ENCODE measurements around the gene PRDX1. TPM values are rescaled to one million over a fixed set of nuclear protein-coding genes. Genes with fewer than 3 reads are reported as not detected.
A peak's percentile ranks its signal among the peaks of the same experiment; 100 is the strongest.

Gene PRDX1
- total and polyA plus RNA-seq, 2 experiments from 2014 or later, result 1,070 to 2,149 TPM

GRCh38 chr1:45551684-45552083, 30.0 kb upstream of the PRDX1 start:
- Mint-ChIP-seq H3K36me3 (ENCODE audit: low read depth) (peaks cover 42% of the 10 kb centered on the region), H3K4me1 (peaks cover 12% of the 10 kb centered on the region), H3K27ac (no peak overlapping the region), H3K4me3 (peak overlapping the region; percentile 94), H3K9me3 (no peaks in the 10 kb centered on the region), H3K27me3 (ENCODE audit: insufficient read depth, low read depth, poor library complexity) (peaks cover 6% of the 10 kb centered on the region)
- DNase-seq (ENCODE audit: low spot score) (no peak), ATAC-seq (no peak)
- Histone ChIP-seq H3K36me3 (ENCODE audit: insufficient read depth) (peaks cover 41% of the 10 kb centered on the region), H3F3A (replicated peaks; ENCODE audit: low read depth) (peaks cover 10% of the 10 kb centered on the region), H3K4me3 (peak overlapping the region; percentile 84), H3K27ac (ENCODE audit: low read depth) (no peak overlapping the region), H2AFZ (no peak overlapping the region), H4K20me1 (replicated peaks; ENCODE audit: insufficient read depth) (peaks cover 24% of the 10 kb centered on the region), H3K4me1 (ENCODE audit: insufficient read depth) (peaks cover 10% of the 10 kb centered on the region), H3K27me3 (ENCODE audit: insufficient read depth) (no peaks in the 10 kb centered on the region), H3K4me2 (peak overlapping the region; percentile 89), H3K9me2 (ENCODE audit: insufficient read depth) (0 out of 2 replicates have a peak, but pooled peaks cover 2% of the 10 kb centered on the region), H3K79me2 (replicated peaks; ENCODE audit: insufficient read depth) (peaks cover 55% of the 10 kb centered on the region)
- TF ChIP-seq EZH2 (IDR thresholded peaks at IDR 0.05; ENCODE audit: low read depth, unreplicated experiment) (no peak), ZNF114 (CRISPR knock-in tag; IDR thresholded peaks at IDR 0.05) (no peak), POLR2AphosphoS5 (IDR thresholded peaks at IDR 0.05; ENCODE audit: low read depth) (no peak), JUNB (IDR thresholded peaks at IDR 0.05; ENCODE audit: unreplicated experiment) (no peak), ZNF462 (CRISPR knock-in tag; IDR thresholded peaks at IDR 0.05) (no peak), ETS1 (IDR thresholded peaks at IDR 0.05) (no peak), ZNF331 (CRISPR knock-in tag; IDR thresholded peaks at IDR 0.05; ENCODE audit: low read depth) (no peak), EZH2phosphoT487 (IDR thresholded peaks at IDR 0.05; ENCODE audit: unreplicated experiment) (no peak), REST (IDR thresholded peaks at IDR 0.05; ENCODE audit: unreplicated experiment) (no peak), CREB1 (CRISPR knock-in tag; IDR thresholded peaks at IDR 0.05; ENCODE audit: low read depth) (no peak)
